ENCODE results near the gene MRC2.
"Not testable (repeated sequence)": the region's sequence is repeated elsewhere in the genome, so short reads cannot be mapped to it uniquely, and the experiment has no call there.

Gene MRC2

GRCh38 chr17:62611728-62612127 lies 15.7 kb upstream of the MRC2 start:
- no peak overlapping the region for H3K4me3 ChIP-seq (ENCODE audit: low read depth, low read length)

- not testable (repeated sequence) for H3K4me3 ChIP-seq (ENCODE audit: low read depth, low read length)
Observed at GRCh38 chr17:62612289-62612688, 15.2 kb upstream of the MRC2 start.

GRCh38 chr17:62613095-62613494 lies 14.4 kb upstream of the MRC2 start:
- H3K4me3 ChIP-seq (ENCODE audit: low read depth, low read length): not testable (repeated sequence)

- no peak overlapping the region for H3K4me3 ChIP-seq (ENCODE audit: low read depth, low read length)
Observed at GRCh38 chr17:62614142-62614541, 13.3 kb upstream of the MRC2 start.

GRCh38 chr17:62615503-62615902 lies 12.0 kb upstream of the MRC2 start:
- H3K4me3 ChIP-seq (ENCODE audit: low read depth, low read length): no peak overlapping the region

- no peak overlapping the region for H3K4me3 ChIP-seq (ENCODE audit: low read depth, low read length)
Observed at GRCh38 chr17:62616993-62617893, 10.2 kb upstream of the MRC2 start.

- H3K4me3 ChIP-seq (ENCODE audit: low read depth, low read length): no peak overlapping the region
Observed at GRCh38 chr17:62617894-62618472, 9.5 kb upstream of the MRC2 start.

GRCh38 chr17:62618647-62619416 lies 8.6 kb upstream of the MRC2 start:
- no peak overlapping the region for H3K4me3 ChIP-seq (ENCODE audit: low read depth, low read length)

GRCh38 chr17:62619417-62620155 lies 7.9 kb upstream of the MRC2 start:
- H3K4me3 ChIP-seq (ENCODE audit: low read depth, low read length): no peak overlapping the region

- H3K4me3 ChIP-seq (ENCODE audit: low read depth, low read length): no peak overlapping the region
Observed at GRCh38 chr17:62621223-62621622, 6.2 kb upstream of the MRC2 start.

- no peak overlapping the region for H3K4me3 ChIP-seq (ENCODE audit: low read depth, low read length)
Observed at GRCh38 chr17:62625184-62625869, 2.1 kb upstream of the MRC2 start.

GRCh38 chr17:62625870-62626200 lies 1.6 kb upstream of the MRC2 start:
- no peak overlapping the region for H3K4me3 ChIP-seq (ENCODE audit: low read depth, low read length)

GRCh38 chr17:62626719-62627218 lies 701 bp upstream of the MRC2 start:
- peak overlapping the region; percentile 75 for H3K4me3 ChIP-seq (ENCODE audit: low read depth, low read length)

- H3K4me3 ChIP-seq (ENCODE audit: low read depth, low read length): peak overlapping the region; percentile 75
Observed at GRCh38 chr17:62627904-62628633, 599 bp downstream of the MRC2 start.

GRCh38 chr17:62628831-62629555 lies 1.5 kb downstream of the MRC2 start:
- H3K4me3 ChIP-seq (ENCODE audit: low read depth, low read length): peak overlapping the region; percentile 75

GRCh38 chr17:62629556-62630364 lies 2.3 kb downstream of the MRC2 start:
- H3K4me3 ChIP-seq (ENCODE audit: low read depth, low read length): no peak overlapping the region

- H3K4me3 ChIP-seq (ENCODE audit: low read depth, low read length): no peak overlapping the region
Observed at GRCh38 chr17:62630365-62631085, 3.1 kb downstream of the MRC2 start.
